Right lobe of liver (tissue), 6 donors: ENCODE data around the gene CD300LB. TPM values are rescaled to one million over a fixed set of nuclear protein-coding genes. Genes with fewer than 3 reads are reported as not detected.
A peak's percentile ranks its signal among the peaks of the same experiment; 100 is the strongest.

Experiments used
- ATAC-seq, 4 donors: fragments of 200-7000 bp; cut with Tn5 transposase; one replicate each; pipeline ENCODE4 v1.9.1; 2020; ENCODE audit warnings: mild to moderate bottlenecking in 4 of 4, moderate library complexity in 4 of 4
- DNase-seq, 3 donors: peaks; one replicate each; pipeline ENCODE4 v3.0.0-alpha.2; 2020
- H3K27ac ChIP-seq, 3 donors: fragments of 200-600 bp; one replicate each; pipeline ENCODE4 v1.8.0; 2022
- H3K27me3 ChIP-seq, 2 donors: fragments of 200-600 bp; one replicate each; pipeline ENCODE4 v1.8.0; 2022
- H3K36me3 ChIP-seq, 4 donors: fragments of 200-600 bp; sonication (generic) in 1 of 4; one replicate each; pipeline versions ENCODE4 v1.5.1 to v1.8.0; 2017 to 2022; ENCODE audit warnings: control low read depth in 1 of 4
- H3K4me1 ChIP-seq, 4 donors: fragments of 200-600 bp; sonication (generic) in 1 of 4; one replicate each; pipeline versions ENCODE4 v1.5.1 to v1.8.0; 2017 to 2022; ENCODE audit warnings: control low read depth in 1 of 4
- H3K4me3 ChIP-seq, 3 donors: fragments of 200-600 bp; one replicate each; pipeline ENCODE4 v1.8.0; 2022
- H3K9me3 ChIP-seq, 4 donors: fragments of 200-600 bp; sonication (generic) in 1 of 4; one replicate each; pipeline versions ENCODE4 v1.5.1 to v1.8.0; 2017 to 2022; ENCODE audit warnings: control low read depth in 1 of 4
- POLR2A ChIP-seq: fragments of 450-650 bp; IDR thresholded peaks from one replicate; pipeline ENCODE4 v1.6.1; 2017; ENCODE audit warnings: antibody characterized with exemption, mild to moderate bottlenecking
- WGBS: methylation state at CpG from one replicate; pipeline ENCODE4 v1.1.6; 2018; ENCODE audit warnings: low coverage, low lambda C conversion rate; ENCODE audit not compliant: insufficient coverage; ENCODE audit errors: missing lambda C conversion rate; 5-methylcytosine and 5-hydroxymethylcytosine counted together
- intact Hi-C, 2 donors: fragments of 100-400 bp; cut with DNase I; formaldehyde crosslinking; loops; one replicate each; pipeline versions ENCODE4 v1.11.2 to v1.14.1; 2022
- total RNA-seq, 6 experiments: library from RNA; depleted of rRNA in 2 of 6; stranded (reverse); fragments of >200 nt in 2 of 6; fragmentation: NEBNext Ultra II Directional in 3 of 6; extraction: Animal tissue kit (Norgen Biotek cat#: 25700) in 3 of 6; gene quantifications; one replicate each; pipeline versions ENCODE4 v1.1.0 to v1.2.4, GENCODE V29; 2016 to 2023
- TF ChIP-seq, protein P1 (sequence below), 4 donors: fragments of 200-600 bp in 3 of 4; fragments of 450-650 bp in 1 of 4; IDR thresholded peaks; one replicate each; pipeline versions ENCODE4 v1.5.1 to v1.8.0; 2016 to 2022; ENCODE audit warnings: antibody characterized with exemption in 4 of 4, mild to moderate bottlenecking in 2 of 4
- donor health status: DM: no; HTN: yes; CAD: no.
- donor health status: DM: no; HTN: no; CAD: no.
- donor health status: DM: no; HTN: no; CAD: no.
- donor health status: DM: no; HTN: yes; CAD: no.
- donor health status: DM: no; HTN: yes; CAD: no.

CD300LB gene
- total RNA-seq, 6 experiments from 2014 or later: 0.07 to 0.33 (median 0.21) TPM

- Histone ChIP-seq H3K4me3 (no peak overlapping the region), H3K36me3 (no peaks in the 10 kb centered on the region), H3K27me3 (no peaks in the 10 kb centered on the region), H3K27ac (no peak overlapping the region), H3K4me1 (no peaks in the 10 kb centered on the region), H3K9me3 (no peaks in the 10 kb centered on the region)
- 54% methylated on average over 3 of the region's 3 CpGs for WGBS
- peak in 1 of 3 donors; percentile 31 for DNase-seq
- no peak for TF ChIP-seq POLR2A
- TF ChIP-seq, protein P1, sequence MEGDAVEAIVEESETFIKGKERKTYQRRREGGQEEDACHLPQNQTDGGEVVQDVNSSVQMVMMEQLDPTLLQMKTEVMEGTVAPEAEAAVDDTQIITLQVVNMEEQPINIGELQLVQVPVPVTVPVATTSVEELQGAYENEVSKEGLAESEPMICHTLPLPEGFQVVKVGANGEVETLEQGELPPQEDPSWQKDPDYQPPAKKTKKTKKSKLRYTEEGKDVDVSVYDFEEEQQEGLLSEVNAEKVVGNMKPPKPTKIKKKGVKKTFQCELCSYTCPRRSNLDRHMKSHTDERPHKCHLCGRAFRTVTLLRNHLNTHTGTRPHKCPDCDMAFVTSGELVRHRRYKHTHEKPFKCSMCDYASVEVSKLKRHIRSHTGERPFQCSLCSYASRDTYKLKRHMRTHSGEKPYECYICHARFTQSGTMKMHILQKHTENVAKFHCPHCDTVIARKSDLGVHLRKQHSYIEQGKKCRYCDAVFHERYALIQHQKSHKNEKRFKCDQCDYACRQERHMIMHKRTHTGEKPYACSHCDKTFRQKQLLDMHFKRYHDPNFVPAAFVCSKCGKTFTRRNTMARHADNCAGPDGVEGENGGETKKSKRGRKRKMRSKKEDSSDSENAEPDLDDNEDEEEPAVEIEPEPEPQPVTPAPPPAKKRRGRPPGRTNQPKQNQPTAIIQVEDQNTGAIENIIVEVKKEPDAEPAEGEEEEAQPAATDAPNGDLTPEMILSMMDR (IDR thresholded peaks at IDR 0.05): no peak
- intact Hi-C loops: no loop called here
- ATAC-seq: no peak
Measured at GRCh38 chr17:74499992-74500391, 31.3 kb downstream of the CD300LB start.

GRCh38 chr17:74497471-74497870, 33.8 kb downstream of the CD300LB start:
- WGBS: 58% methylated on average over 5 of the region's 5 CpGs
- no peak for ATAC-seq
- intact Hi-C loops: no loop called here

DNA sequence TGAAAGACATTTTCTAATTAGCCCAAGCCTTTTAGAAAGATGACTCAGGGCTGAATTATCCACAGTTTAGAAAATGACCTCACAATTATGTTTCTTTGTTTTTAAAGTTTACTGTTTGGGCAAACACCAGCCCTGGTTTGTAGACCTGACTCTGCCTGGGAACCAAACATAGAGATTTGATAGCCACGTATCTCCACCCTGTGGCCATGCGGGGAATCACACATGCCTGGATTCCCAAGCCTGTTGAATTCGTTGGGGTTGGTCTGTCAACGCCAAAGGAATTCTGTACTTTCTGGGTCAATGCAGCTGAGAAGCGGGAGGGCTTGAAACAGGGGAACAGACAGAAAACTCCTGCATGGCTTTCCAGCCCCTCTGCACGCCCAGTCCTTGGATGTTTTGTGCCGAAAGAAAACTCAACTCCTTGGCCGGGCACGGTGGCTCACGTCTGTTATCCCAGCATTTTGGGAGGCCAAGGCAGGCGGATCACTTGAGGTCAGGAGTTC, 37.9 kb downstream of the CD300LB start:
- WGBS: 19% methylated on average over 8 of the region's 11 CpGs
- Histone ChIP-seq H3K4me1 (no peaks in the 10 kb centered on the region), H3K4me3 (no peak overlapping the region), H3K9me3 (no peaks in the 10 kb centered on the region), H3K36me3 (no peaks in the 10 kb centered on the region), H3K27me3 (no peaks in the 10 kb centered on the region), H3K27ac (no peak overlapping the region)
- TF ChIP-seq, protein P1 (IDR thresholded peaks at IDR 0.05): peak; percentile 85 to 97 (median 90)
- no peak for TF ChIP-seq POLR2A
- intact Hi-C loops: no loop called here
- DNase-seq (peak; percentile 72 to 74 (median 72)), ATAC-seq (peak; percentile 95 to 98 (median 98))

More at GRCh38 chr17:74497471-74497870, 33.8 kb downstream of the CD300LB start:
- Histone ChIP-seq H3K36me3 (no peaks in the 10 kb centered on the region), H3K27me3 (no peaks in the 10 kb centered on the region), H3K9me3 (no peaks in the 10 kb centered on the region), H3K4me1 (no peaks in the 10 kb centered on the region), H3K27ac (no peak overlapping the region), H3K4me3 (no peak overlapping the region)
- no peak for TF ChIP-seq POLR2A
- TF ChIP-seq, protein P1 (IDR thresholded peaks at IDR 0.05): no peak
- DNase-seq: peak in 1 of 3 donors; percentile 27

DNA sequence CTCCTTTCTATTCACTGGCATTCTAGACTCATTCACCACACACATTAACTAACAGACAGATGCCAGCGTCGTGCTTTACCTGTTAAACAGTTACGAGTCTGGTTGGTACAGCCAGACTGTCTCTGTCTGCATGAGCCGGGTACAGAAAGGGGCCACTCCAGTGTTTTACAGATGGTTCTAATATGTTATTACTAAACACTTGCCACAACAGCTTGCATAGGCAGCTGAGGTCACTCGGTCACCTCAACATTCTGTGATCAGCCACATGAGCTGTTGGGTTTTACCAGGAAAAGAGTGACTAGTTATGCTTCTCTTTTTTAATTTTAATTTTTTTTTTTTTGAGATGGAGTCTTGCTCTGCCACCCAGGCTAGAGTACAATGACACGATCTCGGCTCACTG, 39.6 kb downstream of the CD300LB start:
- TF ChIP-seq, protein P1 (IDR thresholded peaks at IDR 0.05): no peak
- no peak for TF ChIP-seq POLR2A
- Histone ChIP-seq H3K27ac (no peak overlapping the region), H3K27me3 (no peaks in the 10 kb centered on the region), H3K36me3 (no peaks in the 10 kb centered on the region), H3K4me1 (no peaks in the 10 kb centered on the region), H3K9me3 (no peaks in the 10 kb centered on the region), H3K4me3 (no peak overlapping the region)
- intact Hi-C loops: no loop called here
- ATAC-seq: peak in 3 of 4 donors; percentile 16 to 58 (median 46)
- DNase-seq: peak in 1 of 3 donors; percentile 25
- WGBS: 66% methylated on average over 6 of the region's 7 CpGs
